Upper lobe of left lung (tissue), 4 donors: Measurements from ENCODE around the gene PRSS33.

ENCODE experiments used
- EP300 ChIP-seq, 4 donors: sonication (generic); formaldehyde crosslinking; IDR thresholded peaks; one replicate each; pipeline ENCODE4 v1.5.1; 2017; ENCODE audit warnings: antibody characterized with exemption in 4 of 4, control low read depth in 2 of 4
- POLR2AphosphoS5 ChIP-seq, 2 donors: sonication (generic); formaldehyde crosslinking; IDR thresholded peaks; one replicate each; pipeline ENCODE4 v1.5.1; 2017; ENCODE audit warnings: antibody characterized with exemption in 2 of 2
- TF ChIP-seq, protein P1 (sequence below), 6 experiments: fragments of 450-650 bp in 4 of 6; fragments of 200-600 bp in 2 of 6; sonication (generic) in 2 of 6; IDR thresholded peaks; one replicate each; pipeline ENCODE4 v1.5.1; 2016 to 2019; ENCODE audit warnings: antibody characterized with exemption in 6 of 6

DNA sequence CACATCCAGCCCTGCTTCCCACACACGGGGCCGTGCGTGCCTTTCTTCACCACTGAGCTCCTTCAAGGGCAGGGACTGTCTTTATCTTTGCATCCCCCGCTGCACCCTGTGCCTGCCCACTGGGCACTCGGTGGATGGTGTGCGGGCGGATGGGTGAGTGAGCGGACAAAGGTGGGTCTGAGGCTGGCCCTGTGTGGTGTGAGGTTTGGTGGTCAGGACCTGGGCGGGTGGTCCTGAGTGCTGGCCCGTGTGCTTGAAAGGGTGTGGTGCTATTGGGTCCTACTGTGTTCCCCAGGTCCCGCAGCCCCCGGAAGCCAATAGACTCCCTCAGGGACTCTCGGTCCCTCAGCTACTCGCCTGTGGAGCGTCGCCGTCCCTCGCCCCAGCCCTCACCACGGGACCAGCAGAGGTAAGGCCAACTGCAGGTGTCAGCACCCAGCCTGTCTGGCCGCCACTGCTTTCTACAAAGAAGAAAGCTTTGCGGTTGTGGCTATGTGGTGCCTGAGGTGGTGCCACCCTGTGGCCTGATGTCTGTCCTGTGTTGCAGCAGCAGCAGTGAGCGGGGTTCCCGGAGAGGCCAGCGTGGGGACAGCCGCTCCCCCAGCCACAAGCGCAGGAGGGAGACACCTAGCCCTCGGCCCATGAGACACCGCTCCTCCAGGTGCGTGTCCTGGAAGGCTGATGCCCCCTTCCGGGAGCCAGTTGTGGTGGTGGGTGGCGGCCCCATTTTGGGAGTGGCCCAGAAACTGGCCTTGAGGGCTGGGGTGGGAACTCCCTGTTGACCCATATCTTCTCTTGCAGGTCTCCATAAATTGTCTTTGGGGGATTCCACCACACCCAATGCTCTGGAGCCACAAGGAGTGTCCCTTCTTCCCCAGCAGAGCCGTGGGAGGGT, 17.1 kb downstream of the PRSS33 start:
- TF ChIP-seq EP300 (IDR thresholded peaks at IDR 0.05) (no peak), POLR2AphosphoS5 (IDR thresholded peaks at IDR 0.05) (no peak)
- TF ChIP-seq, protein P1, sequence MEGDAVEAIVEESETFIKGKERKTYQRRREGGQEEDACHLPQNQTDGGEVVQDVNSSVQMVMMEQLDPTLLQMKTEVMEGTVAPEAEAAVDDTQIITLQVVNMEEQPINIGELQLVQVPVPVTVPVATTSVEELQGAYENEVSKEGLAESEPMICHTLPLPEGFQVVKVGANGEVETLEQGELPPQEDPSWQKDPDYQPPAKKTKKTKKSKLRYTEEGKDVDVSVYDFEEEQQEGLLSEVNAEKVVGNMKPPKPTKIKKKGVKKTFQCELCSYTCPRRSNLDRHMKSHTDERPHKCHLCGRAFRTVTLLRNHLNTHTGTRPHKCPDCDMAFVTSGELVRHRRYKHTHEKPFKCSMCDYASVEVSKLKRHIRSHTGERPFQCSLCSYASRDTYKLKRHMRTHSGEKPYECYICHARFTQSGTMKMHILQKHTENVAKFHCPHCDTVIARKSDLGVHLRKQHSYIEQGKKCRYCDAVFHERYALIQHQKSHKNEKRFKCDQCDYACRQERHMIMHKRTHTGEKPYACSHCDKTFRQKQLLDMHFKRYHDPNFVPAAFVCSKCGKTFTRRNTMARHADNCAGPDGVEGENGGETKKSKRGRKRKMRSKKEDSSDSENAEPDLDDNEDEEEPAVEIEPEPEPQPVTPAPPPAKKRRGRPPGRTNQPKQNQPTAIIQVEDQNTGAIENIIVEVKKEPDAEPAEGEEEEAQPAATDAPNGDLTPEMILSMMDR (IDR thresholded peaks at IDR 0.05) = no peak
